Neural cell (in vitro differentiated cells): ENCODE results near the gene MCOLN1. TPM values are rescaled to one million over a fixed set of nuclear protein-coding genes. Genes with fewer than 3 reads are reported as not detected.

Experiments used
- H2AFZ ChIP-seq: fragments of 200-600, 300-800 bp; sonication (generic), shearing (Covaris generic); 2 replicates; pipeline ENCODE4 v1.6.0; 2014; ENCODE audit warnings: low read depth, mild to moderate bottlenecking, antibody characterized with exemption, low read length, moderate library complexity
- H3F3A ChIP-seq: fragments of 200-600 bp; shearing (Covaris generic); 2 replicates; pipeline ENCODE4 v1.6.1; 2016; ENCODE audit warnings: mild to moderate bottlenecking, moderate library complexity, mixed read lengths, antibody characterized with exemption, low read length; ENCODE audit not compliant: insufficient read depth, poor library complexity, severe bottlenecking
- H3K27ac ChIP-seq: fragments of 200-600, 300-800 bp; sonication (generic), shearing (Covaris generic); 2 replicates; pipeline ENCODE4 v1.5.1; 2014; ENCODE audit warnings: mild to moderate bottlenecking, low read length, moderate library complexity
- H3K27me3 ChIP-seq: fragments of 300-800, 200-600 bp; sonication (generic), shearing (Covaris generic); 2 replicates; pipeline ENCODE4 v1.6.0; 2014; ENCODE audit warnings: mild to moderate bottlenecking, low read depth, low read length, moderate library complexity; ENCODE audit not compliant: insufficient read depth
- H3K36me3 ChIP-seq: fragments of 300-800, 200-600 bp; sonication (generic), shearing (Covaris generic); 2 replicates; pipeline ENCODE4 v1.5.1; 2014; ENCODE audit warnings: mild to moderate bottlenecking, antibody characterized with exemption, low read length, moderate library complexity; ENCODE audit not compliant: insufficient read depth
- H3K4me2 ChIP-seq: fragments of 300-800, 200-600 bp; sonication (generic), shearing (Covaris generic); 2 replicates; pipeline ENCODE4 v1.6.0; 2014; ENCODE audit warnings: mild to moderate bottlenecking, low read length
- H3K4me3 ChIP-seq: fragments of 300-800, 200-600 bp; sonication (generic), shearing (Covaris generic); 2 replicates; pipeline ENCODE4 v1.5.1; 2014; ENCODE audit warnings: mild to moderate bottlenecking, low read length, moderate library complexity
- H3K79me2 ChIP-seq: fragments of 200-600 bp; shearing (Covaris generic); replicated peaks from 2 replicates; pipeline ENCODE4 v1.6.0; 2014; ENCODE audit warnings: mild to moderate bottlenecking, low read length, moderate library complexity; ENCODE audit not compliant: insufficient read depth
- H3K9ac ChIP-seq: fragments of 300-800, 200-600 bp; sonication (generic), shearing (Covaris generic); 2 replicates; pipeline ENCODE4 v1.6.1; 2016; ENCODE audit warnings: mild to moderate bottlenecking, low read length, mixed read lengths
- H3K9me2 ChIP-seq: fragments of 200-600 bp; shearing (Covaris generic); 2 replicates; pipeline ENCODE4 v1.6.1; 2016; ENCODE audit warnings: mild to moderate bottlenecking, low read length, mixed read lengths; ENCODE audit not compliant: insufficient read depth
- H3K9me3 ChIP-seq: fragments of 200-600, 300-800 bp; sonication (generic), shearing (Covaris generic); 2 replicates; pipeline ENCODE4 v1.6.1; 2016; ENCODE audit warnings: mild to moderate bottlenecking, mixed run types, low read length, moderate library complexity, mixed read lengths
- H4K20me1 ChIP-seq: fragments of 200-600 bp; shearing (Covaris generic); 2 replicates; pipeline ENCODE4 v1.6.1; 2016; ENCODE audit warnings: mild to moderate bottlenecking, mixed run types; ENCODE audit not compliant: insufficient read depth
- CTCF ChIP-seq: fragments of 450-650 bp; IDR thresholded peaks from 2 replicates; pipeline ENCODE4 v1.5.1; 2014; ENCODE audit warnings: antibody characterized with exemption, mild to moderate bottlenecking, moderate library complexity; ENCODE audit not compliant: poor library complexity, severe bottlenecking
- EP300 ChIP-seq: fragments of 450-650 bp; conservative IDR thresholded peaks from 2 replicates; pipeline ENCODE4 v1.6.1; 2014; ENCODE audit warnings: antibody characterized with exemption, mild to moderate bottlenecking, moderate library complexity; ENCODE audit not compliant: poor library complexity, severe bottlenecking
- EZH2 ChIP-seq: fragments of 200-600, 300-800 bp; shearing (Covaris generic), sonication (generic); IDR thresholded peaks from 2 replicates; pipeline ENCODE4 v1.6.1; 2014; ENCODE audit warnings: antibody characterized with exemption, low read length, borderline replicate concordance, mild to moderate bottlenecking; ENCODE audit not compliant: insufficient read depth, poor library complexity, severe bottlenecking
- MXI1 ChIP-seq: fragments of 450-650 bp; conservative IDR thresholded peaks from 2 replicates; pipeline ENCODE4 v1.6.1; 2014; ENCODE audit warnings: antibody characterized with exemption, mild to moderate bottlenecking; ENCODE audit not compliant: poor library complexity, severe bottlenecking
- POLR2AphosphoS5 ChIP-seq: IDR thresholded peaks from 2 replicates; pipeline ENCODE4 v1.6.1; 2012
- RAD21 ChIP-seq: fragments of 450-650 bp; conservative IDR thresholded peaks from 2 replicates; pipeline ENCODE4 v1.6.1; 2014; ENCODE audit warnings: antibody characterized with exemption, mild to moderate bottlenecking, moderate library complexity
- REST ChIP-seq: IDR thresholded peaks from 2 replicates; pipeline ENCODE4 v1.6.1; 2012; ENCODE audit warnings: borderline replicate concordance
- SMC3 ChIP-seq: fragments of 450-650 bp; conservative IDR thresholded peaks from 2 replicates; pipeline ENCODE4 v1.6.1; 2014; ENCODE audit warnings: antibody characterized with exemption, mild to moderate bottlenecking, moderate library complexity; ENCODE audit not compliant: poor library complexity
- TAF1 ChIP-seq: IDR thresholded peaks from 2 replicates; pipeline ENCODE4 v1.6.1; 2012; ENCODE audit warnings: low read depth
- polyA plus RNA-seq: library from polyadenylated mRNA; depleted of rRNA; stranded (reverse); fragments of >200 nt; gene quantifications from 2 replicates; pipeline ENCODE4 v1.2.3, GENCODE V29; 2014

The MCOLN1 gene
- polyA plus RNA-seq, 1 donor from 2014 or later, result 16.9 TPM

GRCh38 chr19:7528192-7528519 is 5.7 kb downstream of the MCOLN1 start:
- Histone ChIP-seq H3K27ac (no peak overlapping the region), H3K4me3 (no peak overlapping the region), H4K20me1 (no peaks in the 10 kb centered on the region), H3K9ac (no peak overlapping the region), H3F3A (no peaks in the 10 kb centered on the region), H3K9me3 (no peaks in the 10 kb centered on the region), H2AFZ (no peak overlapping the region), H3K36me3 (no peaks in the 10 kb centered on the region), H3K9me2 (no peaks in the 10 kb centered on the region), H3K79me2 (no peaks in the 10 kb centered on the region), H3K27me3 (no peaks in the 10 kb centered on the region), H3K4me2 (no peak overlapping the region)
- TF ChIP-seq EP300, result no peak
- no peak for TF ChIP-seq CTCF
- no peak for TF ChIP-seq REST
- TF ChIP-seq TAF1, result no peak
- no peak for TF ChIP-seq RAD21
- TF ChIP-seq POLR2AphosphoS5, result no peak
- no peak for TF ChIP-seq MXI1
- TF ChIP-seq EZH2, result no peak
- TF ChIP-seq SMC3, result no peak

- no peaks in the 10 kb centered on the region for H3K27me3 ChIP-seq
- no peak overlapping the region for H3K4me3 ChIP-seq
- no peak overlapping the region for H3K4me2 ChIP-seq
- H3K9me3 ChIP-seq, result no peaks in the 10 kb centered on the region
- H3K9ac ChIP-seq, result no peak overlapping the region
- H3F3A ChIP-seq, result no peaks in the 10 kb centered on the region
- H3K27ac ChIP-seq, result no peak overlapping the region
- no peaks in the 10 kb centered on the region for H3K79me2 ChIP-seq
- no peaks in the 10 kb centered on the region for H4K20me1 ChIP-seq
- TF ChIP-seq POLR2AphosphoS5 (no peak), REST (no peak), MXI1 (no peak), EP300 (no peak), CTCF (no peak), TAF1 (no peak), SMC3 (no peak), RAD21 (no peak)
- H2AFZ ChIP-seq, result no peak overlapping the region
- H3K36me3 ChIP-seq, result no peaks in the 10 kb centered on the region
- no peaks in the 10 kb centered on the region for H3K9me2 ChIP-seq
Observed at GRCh38 chr19:7528522-7529245, 6.3 kb downstream of the MCOLN1 start.
